A673 (cell line): ENCODE results near the gene STK36. TPM values are rescaled to one million over a fixed set of nuclear protein-coding genes. Genes with fewer than 3 reads are reported as not detected.
A peak's percentile ranks its signal among the peaks of the same experiment; 100 is the strongest.

Source experiments
- BruUV-seq: library from RNA; stranded (reverse); fragments of 400-500 nt; replicated peaks from 2 replicates; lab custom pipeline; 2021; lab: Mats Ljungman, UMichigan
- CTCF ChIA-PET: fragments of 300-600 bp; sonication (Branson Sonifier 250); formaldehyde crosslinking; loops from one replicate; lab custom pipeline; 2022; ENCODE audit warnings: antibody characterized with exemption; lab: Charles Lee
- POLR2A ChIA-PET: fragments of 300-600 bp; sonication (Branson Sonifier 250); formaldehyde crosslinking; loops from one replicate; lab custom pipeline; 2022; ENCODE audit warnings: antibody characterized with exemption; ENCODE audit not compliant: low non-redundant PET; lab: Charles Lee
- DNase-seq: peaks from one replicate; pipeline ENCODE4 v3.0.0-alpha.2; 2015; ENCODE audit warnings: low spot score
- H3K27ac ChIP-seq: fragments of 200-600 bp; sonication (generic); 2 replicates; pipeline ENCODE4 v1.5.1; 2016; ENCODE audit warnings: mixed run types, low read depth, mild to moderate bottlenecking, mixed read lengths, antibody characterized with exemption, low read length; ENCODE audit not compliant: poor library complexity, severe bottlenecking
- H3K27me3 ChIP-seq: fragments of 200-600 bp; sonication (generic); replicated peaks from 2 replicates; pipeline ENCODE4 v1.6.1; 2017; ENCODE audit warnings: mixed run types, low read depth, mild to moderate bottlenecking, mixed read lengths, antibody characterized with exemption, low read length; ENCODE audit not compliant: insufficient read depth, poor library complexity
- H3K36me3 ChIP-seq: fragments of 200-600 bp; sonication (generic); 2 replicates; pipeline ENCODE4 v1.6.1; 2016; ENCODE audit warnings: mixed run types, mild to moderate bottlenecking, mixed read lengths, antibody characterized with exemption, low read length; ENCODE audit not compliant: insufficient read depth, poor library complexity, severe bottlenecking
- H3K4me1 ChIP-seq: fragments of 200-600 bp; sonication (generic); 2 replicates; pipeline ENCODE4 v1.6.1; 2017; ENCODE audit warnings: mixed run types, mild to moderate bottlenecking, mixed read lengths, antibody characterized with exemption, low read length; ENCODE audit not compliant: insufficient read depth, poor library complexity, severe bottlenecking
- H3K4me3 ChIP-seq: fragments of 200-600 bp; sonication (generic); 2 replicates; pipeline ENCODE4 v1.5.1; 2016; ENCODE audit warnings: low read depth, mixed run types, mild to moderate bottlenecking, mixed read lengths, low read length; ENCODE audit not compliant: poor library complexity, severe bottlenecking
- H3K9me3 ChIP-seq: fragments of 200-600 bp; sonication (generic); 2 replicates; pipeline ENCODE4 v1.6.1; 2016; ENCODE audit warnings: mixed run types, low read depth, mild to moderate bottlenecking, mixed read lengths, antibody characterized with exemption, low read length; ENCODE audit not compliant: poor library complexity, severe bottlenecking
- EZH2 ChIP-seq: fragments of 200-600 bp; sonication (generic); IDR thresholded peaks from 2 replicates; pipeline ENCODE4 v1.6.1; 2017; ENCODE audit warnings: borderline replicate concordance, low read depth, mild to moderate bottlenecking, mixed read lengths, antibody characterized with exemption, low read length; ENCODE audit not compliant: poor library complexity, severe bottlenecking
- intact Hi-C: fragments of 100-400 bp; cut with micrococcal nuclease; formaldehyde crosslinking; loops from one replicate; pipeline ENCODE4 v1.10.0; 2022; ENCODE audit not compliant: unreplicated experiment
- total RNA-seq: library from RNA; stranded (reverse); gene quantifications from 2 replicates; pipeline ENCODE4 v1.2.3, GENCODE V29; 2021
- TF ChIP-seq, protein P1 (sequence below): fragments of 300-800, 200-600 bp; sonication (generic); conservative IDR thresholded peaks from 2 replicates; pipeline ENCODE4 v1.5.1; 2017; ENCODE audit warnings: low read depth, mild to moderate bottlenecking, antibody characterized with exemption, low read length, moderate library complexity, mixed read lengths

Gene STK36
- total RNA-seq, 1 experiment from 2014 or later = 69.3 TPM

DNA sequence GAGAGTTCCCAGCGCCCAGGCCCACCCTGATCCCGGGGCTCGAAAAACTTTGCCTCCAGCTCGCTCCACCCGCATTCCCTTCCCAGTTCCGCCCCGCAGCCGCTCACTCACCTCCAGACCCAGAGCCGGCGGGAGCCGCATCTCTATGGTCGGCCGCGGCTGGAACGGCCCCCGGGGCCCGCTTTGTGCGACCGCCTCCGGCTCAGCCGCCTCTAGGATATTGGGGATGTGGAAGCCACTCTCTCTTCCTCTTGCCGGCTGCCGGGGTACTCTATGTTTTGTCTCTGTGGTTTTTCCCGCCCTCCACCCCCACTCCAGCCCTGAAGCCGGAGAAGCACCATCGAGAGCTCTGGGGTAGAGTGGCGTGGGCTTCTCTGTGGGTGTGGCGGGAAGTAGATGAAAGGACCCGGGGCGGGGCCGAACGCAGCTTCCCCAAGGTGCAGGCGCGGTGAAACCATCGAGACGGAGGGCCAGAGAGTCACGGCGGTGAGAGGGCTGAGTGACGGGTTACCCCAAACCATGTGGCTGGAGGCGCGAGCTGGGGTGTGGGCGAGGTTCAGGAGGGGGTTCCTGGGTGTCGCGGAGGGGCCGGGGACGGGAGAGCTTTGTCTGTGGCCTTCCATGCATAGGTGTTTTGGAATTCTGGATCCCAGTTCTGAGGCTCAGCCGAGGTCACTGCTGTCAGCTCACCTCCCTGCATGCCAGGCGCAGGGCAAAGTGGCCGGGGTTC, 12.5 kb upstream of the STK36 start, which contains the start of the genes BCS1L and ZNF142:
Gene BCS1L (plus strand): TSS at position 426 of the 730 bp plus-strand sequence. CDS start 1,305 bp downstream, outside the sequence.
Gene ZNF142 (minus strand): TSS at position 366 of the 730 bp plus-strand sequence. CDS start 3,194 bp downstream, outside the sequence.
- ChIA-PET CTCF (interaction anchor here (0.6 to 2.3 kb wide), 4 partner anchors 31 to 198 kb away, joined by 7 to 28 read pairs (median 10); no protein-coding TSS in a partner anchor), POLR2A (interaction anchor here (0.6 to 1.2 kb wide), 2 partner anchors 51 to 275 kb away, joined by 4 to 8 read pairs; partner anchors contain the start of gene TTLL4)
- BruUV-seq = no TSS peak
- Histone ChIP-seq H3K27ac (peak within 1 kb of the TSS; percentile 85), H3K4me3 (peak within 1 kb of the TSS; percentile 89), H3K36me3 (peaks cover 57% of the 10 kb centered on the region), H3K4me1 (peaks cover 6% of the 10 kb centered on the region), H3K27me3 (no peaks in the 10 kb centered on the region), H3K9me3 (no peaks in the 10 kb centered on the region)
- TF ChIP-seq, protein P1, sequence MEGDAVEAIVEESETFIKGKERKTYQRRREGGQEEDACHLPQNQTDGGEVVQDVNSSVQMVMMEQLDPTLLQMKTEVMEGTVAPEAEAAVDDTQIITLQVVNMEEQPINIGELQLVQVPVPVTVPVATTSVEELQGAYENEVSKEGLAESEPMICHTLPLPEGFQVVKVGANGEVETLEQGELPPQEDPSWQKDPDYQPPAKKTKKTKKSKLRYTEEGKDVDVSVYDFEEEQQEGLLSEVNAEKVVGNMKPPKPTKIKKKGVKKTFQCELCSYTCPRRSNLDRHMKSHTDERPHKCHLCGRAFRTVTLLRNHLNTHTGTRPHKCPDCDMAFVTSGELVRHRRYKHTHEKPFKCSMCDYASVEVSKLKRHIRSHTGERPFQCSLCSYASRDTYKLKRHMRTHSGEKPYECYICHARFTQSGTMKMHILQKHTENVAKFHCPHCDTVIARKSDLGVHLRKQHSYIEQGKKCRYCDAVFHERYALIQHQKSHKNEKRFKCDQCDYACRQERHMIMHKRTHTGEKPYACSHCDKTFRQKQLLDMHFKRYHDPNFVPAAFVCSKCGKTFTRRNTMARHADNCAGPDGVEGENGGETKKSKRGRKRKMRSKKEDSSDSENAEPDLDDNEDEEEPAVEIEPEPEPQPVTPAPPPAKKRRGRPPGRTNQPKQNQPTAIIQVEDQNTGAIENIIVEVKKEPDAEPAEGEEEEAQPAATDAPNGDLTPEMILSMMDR = no peak
- no peak for TF ChIP-seq EZH2
- DNase-seq = peak; percentile 98
- intact Hi-C loops = no loop called here

DNA sequence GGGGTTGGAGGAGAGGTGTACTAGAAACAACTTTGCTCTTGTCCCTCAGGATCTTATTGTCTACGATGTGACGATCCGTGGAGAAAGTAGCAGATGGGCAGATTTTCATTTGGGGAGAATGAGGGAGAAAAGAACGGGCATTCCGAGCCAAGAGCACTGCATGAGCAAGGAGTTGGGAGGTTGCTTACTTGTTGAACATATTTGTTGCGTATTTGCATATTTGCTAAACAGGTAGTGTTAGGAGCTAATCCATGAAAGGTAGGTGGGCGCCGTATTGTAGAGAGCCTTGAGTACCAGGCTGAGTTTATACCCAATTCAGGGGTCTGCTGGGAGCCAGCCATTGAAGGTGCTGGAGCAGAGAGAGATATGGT, 11.9 kb upstream of the STK36 start:
- intact Hi-C loops = no loop called here
- BruUV-seq = TSS peak; percentile 93
- H3K36me3 ChIP-seq = peaks cover 57% of the 10 kb centered on the region
- no peak for DNase-seq
- H3K27me3 ChIP-seq = no peaks in the 10 kb centered on the region
- ChIA-PET CTCF (interaction anchor here (0.6 to 2.3 kb wide), 3 partner anchors 32 to 198 kb away, joined by 7 to 28 read pairs (median 14); no protein-coding TSS in a partner anchor), POLR2A (interaction anchor here (0.6 to 1.2 kb wide), 2 partner anchors 51 to 276 kb away, joined by 4 to 8 read pairs; partner anchors contain the start of gene TTLL4)
- H3K4me1 ChIP-seq = peaks cover 6% of the 10 kb centered on the region
- peak overlapping the region; percentile 85 for H3K27ac ChIP-seq
- no peaks in the 10 kb centered on the region for H3K9me3 ChIP-seq
- peak overlapping the region; percentile 89 for H3K4me3 ChIP-seq
- TF ChIP-seq EZH2 = no peak
- TF ChIP-seq, protein P1 = no peak

DNA sequence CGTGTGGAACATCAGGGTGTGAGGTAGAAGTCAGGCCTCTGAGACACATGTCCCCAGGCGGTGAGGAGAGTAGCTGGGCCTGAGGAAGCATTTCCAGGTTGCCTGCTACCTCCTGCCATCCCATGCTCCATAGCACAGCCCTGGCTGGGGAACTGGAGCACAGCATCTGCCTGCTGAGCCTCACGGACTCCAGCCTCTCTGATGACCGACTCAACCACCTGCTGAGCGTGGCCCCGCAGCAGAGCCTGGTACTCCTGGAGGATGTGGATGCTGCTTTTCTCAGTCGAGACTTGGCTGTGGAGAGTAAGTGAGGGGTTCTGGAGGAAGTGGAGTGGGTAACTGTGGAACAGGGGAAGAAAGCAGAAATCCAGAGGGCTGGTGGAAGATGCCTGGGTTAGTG, 9.5 kb upstream of the STK36 start:
- ChIA-PET CTCF (no interaction called here), POLR2A (interaction anchor here (0.6 kb wide), 1 partner anchor 11 kb away, joined by 4 read pairs; no protein-coding TSS in a partner anchor)
- H3K27me3 ChIP-seq = no peaks in the 10 kb centered on the region
- DNase-seq = no peak
- intact Hi-C loops = no loop called here
- H3K27ac ChIP-seq = no peak overlapping the region
- no TSS peak for BruUV-seq
- H3K4me1 ChIP-seq = peaks cover 6% of the 10 kb centered on the region
- TF ChIP-seq, protein P1 = no peak
- no peak for TF ChIP-seq EZH2
- H3K4me3 ChIP-seq = no peak overlapping the region
- H3K36me3 ChIP-seq = peaks cover 55% of the 10 kb centered on the region
- H3K9me3 ChIP-seq = no peaks in the 10 kb centered on the region
